Esophagus squamous epithelium (tissue), 4 donors: ENCODE data around the gene CSRNP3.

Experiments
- POLR2A ChIP-seq, 4 donors: fragments of 450-650 bp; IDR thresholded peaks; one replicate each; pipeline ENCODE4 v1.6.1; 2017; ENCODE audit warnings: antibody characterized with exemption in 4 of 4, mild to moderate bottlenecking in 4 of 4, moderate library complexity in 3 of 4
- TF ChIP-seq, protein P1 (sequence below), 6 experiments: fragments of 450-650 bp in 4 of 6; fragments of 200-600 bp in 2 of 6; sonication (generic) in 2 of 6; IDR thresholded peaks; one replicate each; pipeline ENCODE4 v1.5.1; 2016 to 2019; ENCODE audit warnings: antibody characterized with exemption in 6 of 6, mild to moderate bottlenecking in 4 of 6, moderate library complexity in 4 of 6

DNA sequence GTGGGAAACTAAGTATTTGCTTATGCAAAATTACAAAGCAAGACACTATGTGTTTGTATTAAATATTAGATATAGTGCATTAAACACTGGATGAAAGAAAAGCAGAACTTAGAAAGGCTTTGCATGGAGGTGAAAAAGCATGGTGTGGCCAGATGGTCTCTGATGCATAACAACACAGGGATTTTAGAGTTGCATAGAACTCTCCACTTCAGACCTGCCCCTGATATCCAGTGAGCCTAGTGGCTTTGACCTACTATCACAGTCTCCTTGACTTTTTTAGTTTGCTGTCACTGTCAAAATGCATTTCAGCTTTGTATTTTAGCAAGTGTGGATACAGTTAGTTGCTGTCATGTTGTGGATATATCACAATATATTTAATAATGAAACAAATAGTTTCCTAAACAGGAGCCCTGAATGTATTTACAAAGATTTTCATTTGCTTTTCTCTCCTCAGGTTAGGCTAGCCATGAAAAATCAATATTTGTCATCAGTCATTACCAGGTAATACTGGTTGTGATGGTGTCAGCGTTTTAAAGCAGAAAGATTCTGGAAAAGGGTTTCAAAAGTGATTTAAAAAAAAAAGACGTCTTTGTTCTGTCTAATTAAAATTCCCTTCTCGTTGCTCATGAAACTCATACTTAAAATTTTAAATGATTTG lies 5.2 kb downstream of the CSRNP3 start:
- TF ChIP-seq, protein P1, sequence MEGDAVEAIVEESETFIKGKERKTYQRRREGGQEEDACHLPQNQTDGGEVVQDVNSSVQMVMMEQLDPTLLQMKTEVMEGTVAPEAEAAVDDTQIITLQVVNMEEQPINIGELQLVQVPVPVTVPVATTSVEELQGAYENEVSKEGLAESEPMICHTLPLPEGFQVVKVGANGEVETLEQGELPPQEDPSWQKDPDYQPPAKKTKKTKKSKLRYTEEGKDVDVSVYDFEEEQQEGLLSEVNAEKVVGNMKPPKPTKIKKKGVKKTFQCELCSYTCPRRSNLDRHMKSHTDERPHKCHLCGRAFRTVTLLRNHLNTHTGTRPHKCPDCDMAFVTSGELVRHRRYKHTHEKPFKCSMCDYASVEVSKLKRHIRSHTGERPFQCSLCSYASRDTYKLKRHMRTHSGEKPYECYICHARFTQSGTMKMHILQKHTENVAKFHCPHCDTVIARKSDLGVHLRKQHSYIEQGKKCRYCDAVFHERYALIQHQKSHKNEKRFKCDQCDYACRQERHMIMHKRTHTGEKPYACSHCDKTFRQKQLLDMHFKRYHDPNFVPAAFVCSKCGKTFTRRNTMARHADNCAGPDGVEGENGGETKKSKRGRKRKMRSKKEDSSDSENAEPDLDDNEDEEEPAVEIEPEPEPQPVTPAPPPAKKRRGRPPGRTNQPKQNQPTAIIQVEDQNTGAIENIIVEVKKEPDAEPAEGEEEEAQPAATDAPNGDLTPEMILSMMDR (IDR thresholded peaks at IDR 0.05) = no peak
- no peak for TF ChIP-seq POLR2A (IDR thresholded peaks at IDR 0.05)
